Tibial artery (tissue), 4 donors: ENCODE results near the gene DYNC1H1.

Experiments used
- DNase-seq, 2 donors: peaks; one replicate each; pipeline ENCODE4 v3.0.0-alpha.2; 2019
- H3K27ac ChIP-seq, 2 donors: fragments of 200-600 bp; sonication (generic) in 1 of 2; 1 replicate in 1 of 2; 2 replicates in 1 of 2; pipeline ENCODE4 v1.5.1; 2018 to 2019; ENCODE audit warnings: mild to moderate bottlenecking in 1 of 2
- H3K27me3 ChIP-seq, 2 donors: fragments of 200-600 bp; sonication (generic) in 1 of 2; one replicate each; pipeline versions ENCODE4 v1.5.1 to v1.6.0; 2016 to 2019
- H3K36me3 ChIP-seq, 3 donors: fragments of 200-600 bp; sonication (generic) in 2 of 3; one replicate each; pipeline ENCODE4 v1.5.1; 2016 to 2019; ENCODE audit warnings: mild to moderate bottlenecking in 2 of 3
- H3K4me1 ChIP-seq, 4 donors: fragments of 200-600 bp; sonication (generic) in 2 of 4; 1 replicate in 3 of 4; 2 replicates in 1 of 4; pipeline ENCODE4 v1.5.1; 2016 to 2019
- H3K4me3 ChIP-seq, 2 donors: fragments of 200-600 bp; sonication (generic) in 1 of 2; 1 replicate in 1 of 2; 2 replicates in 1 of 2; pipeline ENCODE4 v1.5.1; 2018 to 2019; ENCODE audit warnings: mild to moderate bottlenecking in 2 of 2
- H3K9me3 ChIP-seq, 3 donors: fragments of 200-600 bp; sonication (generic) in 1 of 3; one replicate each; pipeline ENCODE4 v1.5.1; 2016 to 2019
- CTCF ChIP-seq, 2 experiments: fragments of 200-600 bp in 1 of 2; fragments of 450-650 bp in 1 of 2; IDR thresholded peaks; one replicate each; pipeline ENCODE4 v1.5.1; 2017 to 2019; ENCODE audit warnings: antibody characterized with exemption in 2 of 2, mild to moderate bottlenecking in 1 of 2, moderate library complexity in 1 of 2
- intact Hi-C: fragments of 100-400 bp; cut with DNase I; formaldehyde crosslinking; loops from one replicate; pipeline ENCODE4 v1.15.0; 2023; ENCODE audit warnings: low total_unique reads

DYNC1H1 gene

DNA sequence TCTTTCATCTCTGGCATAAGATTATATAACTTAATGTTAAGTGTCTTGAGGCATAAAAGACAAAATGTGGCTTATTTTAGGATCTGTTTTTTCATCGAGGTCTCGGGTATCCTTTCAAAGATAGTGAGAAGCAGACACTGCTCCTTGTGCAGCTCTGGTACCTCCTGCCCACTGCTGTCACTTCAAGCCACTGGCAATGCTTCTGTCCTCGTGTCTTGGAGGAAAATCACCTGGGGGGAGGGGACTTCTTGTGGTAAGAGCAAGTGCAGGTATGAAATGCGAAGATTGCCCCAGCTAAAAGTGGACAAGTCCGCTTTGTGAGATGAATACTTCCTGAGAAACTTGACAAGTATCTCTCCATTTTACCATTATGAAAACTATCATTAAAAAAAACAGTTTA is 37.8 kb upstream of the DYNC1H1 start:
- H3K27me3 ChIP-seq: no peaks in the 10 kb centered on the region
- peak overlapping the region; percentile 61 to 68 for H3K27ac ChIP-seq
- H3K9me3 ChIP-seq: no peaks in the 10 kb centered on the region
- TF ChIP-seq CTCF (IDR thresholded peaks at IDR 0.05): no peak
- H3K36me3 ChIP-seq: peaks cover 10 to 34% (median 24%) of the 10 kb centered on the region in 3 donors
- intact Hi-C loops: no loop called here
- peak in 1 of 2 donors; percentile 25 for DNase-seq
- peaks cover 0 to 16% (median 10%) of the 10 kb centered on the region in 4 donors for H3K4me1 ChIP-seq
- H3K4me3 ChIP-seq: no peak overlapping the region

GRCh38 chr14:101927859-101928258 is 36.5 kb upstream of the DYNC1H1 start:
- Histone ChIP-seq H3K27ac (peak overlapping the region; percentile 61 to 68), H3K4me3 (no peak overlapping the region), H3K27me3 (no peaks in the 10 kb centered on the region), H3K36me3 (peaks cover 6 to 22% (median 14%) of the 10 kb centered on the region in 3 donors), H3K4me1 (peaks cover 0 to 16% (median 10%) of the 10 kb centered on the region in 4 donors), H3K9me3 (no peaks in the 10 kb centered on the region)
- intact Hi-C loops: no loop called here
- TF ChIP-seq CTCF (IDR thresholded peaks at IDR 0.05): no peak
- DNase-seq: peak; percentile 92 to 95

- no peak for DNase-seq
- Histone ChIP-seq H3K27me3 (no peaks in the 10 kb centered on the region), H3K4me1 (peaks cover 0 to 16% (median 10%) of the 10 kb centered on the region in 4 donors), H3K36me3 (peaks cover 6 to 16% (median 12%) of the 10 kb centered on the region in 3 donors), H3K27ac (peak overlapping the region; percentile 61 to 68), H3K4me3 (no peak overlapping the region), H3K9me3 (no peaks in the 10 kb centered on the region)
- intact Hi-C loops: no loop called here
- TF ChIP-seq CTCF (IDR thresholded peaks at IDR 0.05): no peak
Observed at GRCh38 chr14:101928415-101928841, 35.9 kb upstream of the DYNC1H1 start.

- Histone ChIP-seq H3K27me3 (no peaks in the 10 kb centered on the region), H3K27ac (no peak overlapping the region), H3K4me1 (peaks cover 0 to 16% (median 10%) of the 10 kb centered on the region in 4 donors), H3K9me3 (no peaks in the 10 kb centered on the region), H3K4me3 (no peak overlapping the region), H3K36me3 (peaks cover 6 to 16% (median 12%) of the 10 kb centered on the region in 3 donors)
- intact Hi-C loops: no loop called here
- TF ChIP-seq CTCF (IDR thresholded peaks at IDR 0.05): no peak
- DNase-seq: no peak
Observed at GRCh38 chr14:101929096-101929495, 35.3 kb upstream of the DYNC1H1 start.

GRCh38 chr14:101929946-101930345 is 34.4 kb upstream of the DYNC1H1 start:
- intact Hi-C loops: no loop called here

More at GRCh38 chr14:101929946-101930345, 34.4 kb upstream of the DYNC1H1 start:
- Histone ChIP-seq H3K4me3 (no peak overlapping the region), H3K9me3 (no peaks in the 10 kb centered on the region), H3K27ac (no peak overlapping the region), H3K4me1 (peaks cover 0 to 16% (median 10%) of the 10 kb centered on the region in 4 donors), H3K27me3 (peaks cover 0 to 6% of the 10 kb centered on the region in 2 donors), H3K36me3 (peaks cover 4 to 10% (median 7%) of the 10 kb centered on the region in 3 donors)
- DNase-seq: peak in 1 of 2 donors; percentile 41
- no peak for TF ChIP-seq CTCF (IDR thresholded peaks at IDR 0.05)
